Amniotic epithelial cell (primary cell): ENCODE results near the gene RFX2.
A peak's percentile ranks its signal among the peaks of the same experiment; 100 is the strongest.
"Not testable (repeated sequence)": the region's sequence is repeated elsewhere in the genome, so short reads cannot be mapped to it uniquely, and the experiment has no call there.

Experiments used
- DNase-seq: peaks from one replicate; pipeline ENCODE4 v3.0.0-alpha.2; 2010; ENCODE audit warnings: low read depth

The RFX2 gene

DNA sequence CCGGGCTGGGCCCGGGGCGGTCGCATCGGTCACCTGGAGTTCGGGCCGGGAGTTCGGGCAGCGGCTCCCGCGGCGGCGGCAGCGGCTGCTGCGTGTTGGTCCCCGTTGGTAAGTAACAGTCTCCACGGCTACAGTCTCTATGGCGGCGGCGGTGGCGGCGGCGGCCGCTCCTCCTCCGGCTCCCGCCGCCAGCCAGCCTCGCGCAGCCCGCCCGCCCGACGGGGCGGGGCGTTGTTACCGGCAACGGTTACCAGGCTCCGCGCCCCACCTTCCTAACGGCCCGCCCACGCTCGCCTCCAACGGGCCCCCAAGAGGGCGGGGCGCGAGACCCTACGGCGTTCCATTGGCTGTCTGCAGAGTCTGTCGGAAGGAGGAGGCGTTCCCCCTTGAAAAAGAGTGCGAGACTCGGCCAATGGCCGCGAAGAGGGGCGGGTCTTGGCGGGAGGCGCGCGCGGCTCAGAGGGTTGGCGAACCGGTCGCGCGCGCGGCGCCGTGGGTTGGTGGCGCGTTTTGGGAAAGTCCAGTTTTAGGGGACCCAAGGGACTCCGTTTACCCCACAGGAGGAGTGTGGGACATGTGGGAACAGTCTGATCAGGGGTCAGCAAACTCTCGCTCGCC lies at the start of gene RFX2:
TSS of gene RFX2 (minus strand) at position 141 of the 618 bp plus-strand sequence. CDS start 63,004 bp downstream, outside the sequence.
- peak; percentile 96 for DNase-seq

- no peak for DNase-seq
These were observed 45.7 kb upstream of the RFX2 start for GRCh38 chr19:6156033-6156432.

DNA sequence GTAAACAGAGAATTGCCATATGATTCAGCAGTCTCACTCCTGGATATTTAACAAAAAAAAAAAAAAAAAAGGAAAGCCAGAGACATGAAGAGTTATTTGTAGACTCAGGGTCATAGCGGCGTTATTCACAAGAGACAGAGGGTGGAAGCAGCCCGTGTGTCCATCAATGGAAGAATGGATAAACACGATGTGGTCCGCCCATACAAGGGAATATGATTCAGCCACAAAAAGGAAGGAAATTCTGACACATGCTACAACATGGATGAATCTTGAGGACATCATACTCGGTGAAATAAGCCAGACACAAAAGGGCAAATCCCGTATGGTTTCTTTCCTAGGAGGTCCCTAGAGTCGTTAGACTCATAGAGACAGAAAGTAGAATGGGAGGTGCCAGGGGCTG lies 40.0 kb upstream of the RFX2 start:
- DNase-seq, result no peak

- no peak for DNase-seq
These were observed 30.9 kb upstream of the RFX2 start for GRCh38 chr19:6141217-6141616.

DNA sequence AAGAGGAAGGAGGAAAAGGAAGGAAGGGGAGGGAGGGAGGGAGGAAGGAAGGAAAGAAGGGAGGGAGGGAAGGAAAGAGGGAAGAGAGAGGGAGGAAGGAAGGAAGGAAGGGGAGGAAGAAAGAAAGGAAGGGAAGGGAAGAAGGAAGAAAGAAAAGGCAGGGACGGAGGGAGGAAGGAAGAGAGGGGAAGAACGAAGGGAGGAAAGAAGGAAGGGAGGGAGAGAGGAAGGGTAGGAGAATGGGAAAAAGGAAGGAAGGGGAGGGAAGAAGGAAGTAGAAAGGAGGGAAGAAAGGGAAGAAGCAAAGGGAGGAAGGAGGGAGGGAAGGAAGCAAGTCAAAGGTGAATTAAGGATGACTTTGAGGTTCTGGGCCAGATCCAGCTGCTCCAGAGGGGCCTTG lies 28.2 kb upstream of the RFX2 start:
- no peak for DNase-seq

GRCh38 chr19:6138066-6138465 lies 27.8 kb upstream of the RFX2 start:
- no peak for DNase-seq

DNA sequence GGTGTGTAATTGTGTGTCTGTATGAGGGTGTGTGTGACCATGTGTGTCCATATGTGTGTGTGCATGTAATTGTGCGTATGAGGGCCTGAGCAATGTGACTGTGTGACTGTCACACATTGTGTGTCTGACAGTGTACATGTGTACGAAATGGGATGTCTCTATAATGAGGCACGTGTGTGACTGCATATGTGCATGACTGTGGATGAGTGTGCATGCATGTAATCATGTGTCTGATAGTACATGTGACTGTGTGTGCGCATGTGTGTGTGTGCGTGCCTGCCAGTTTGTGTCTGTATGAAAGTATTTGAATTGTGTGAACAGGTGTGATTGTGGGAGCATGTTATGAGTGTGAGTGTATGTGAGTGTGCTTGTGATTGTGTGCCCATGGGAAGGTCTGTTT lies 22.9 kb upstream of the RFX2 start:
- no peak for DNase-seq

DNA sequence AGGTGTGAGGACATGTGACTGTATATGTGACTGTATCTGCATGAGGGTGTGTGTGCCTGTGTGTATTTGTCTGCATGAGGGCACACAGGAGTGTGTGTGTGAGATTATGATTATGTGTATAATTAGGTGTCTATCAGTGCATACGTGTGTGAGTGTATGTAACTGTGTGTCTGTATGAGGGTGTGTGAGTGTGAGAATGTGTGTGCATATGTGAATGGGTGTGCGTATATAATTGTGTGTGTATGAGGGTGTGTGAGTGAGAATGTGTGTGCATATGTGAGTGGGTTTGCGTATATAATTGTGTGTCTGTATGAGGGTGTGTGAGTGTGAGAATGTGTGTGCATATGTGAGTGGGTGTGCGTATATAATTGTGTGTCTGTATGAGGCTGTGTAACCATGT lies 22.2 kb upstream of the RFX2 start:
- DNase-seq, result no peak

DNA sequence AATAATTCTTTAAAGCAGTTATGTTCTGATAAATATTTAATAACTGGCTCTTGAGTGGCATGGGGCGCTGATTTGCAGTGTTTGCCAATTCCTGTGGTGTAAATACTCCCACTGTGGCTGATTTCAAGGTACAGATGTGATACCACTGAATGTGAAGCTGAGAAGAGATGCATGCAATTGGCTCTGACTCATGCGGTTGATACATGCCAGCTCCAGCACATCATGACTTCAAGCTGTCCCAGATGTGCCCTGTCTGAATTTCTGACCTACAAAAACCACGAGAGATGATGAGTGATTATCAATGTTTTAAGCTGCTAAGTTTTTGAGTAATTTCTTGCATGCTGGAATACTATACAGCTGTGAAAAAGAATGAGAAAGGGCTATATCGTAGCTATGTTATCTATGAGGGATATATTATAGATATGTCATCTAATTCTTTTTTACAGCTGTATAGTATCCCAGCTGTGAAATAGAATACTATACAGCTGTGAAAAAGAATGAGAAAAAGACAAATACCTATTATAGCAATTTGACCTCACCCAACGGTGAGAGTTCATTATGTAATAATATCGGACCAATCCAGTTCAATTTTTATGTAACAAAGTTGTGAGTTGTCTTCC lies 17.5 kb upstream of the RFX2 start:
- DNase-seq, result peak; percentile 27

DNA sequence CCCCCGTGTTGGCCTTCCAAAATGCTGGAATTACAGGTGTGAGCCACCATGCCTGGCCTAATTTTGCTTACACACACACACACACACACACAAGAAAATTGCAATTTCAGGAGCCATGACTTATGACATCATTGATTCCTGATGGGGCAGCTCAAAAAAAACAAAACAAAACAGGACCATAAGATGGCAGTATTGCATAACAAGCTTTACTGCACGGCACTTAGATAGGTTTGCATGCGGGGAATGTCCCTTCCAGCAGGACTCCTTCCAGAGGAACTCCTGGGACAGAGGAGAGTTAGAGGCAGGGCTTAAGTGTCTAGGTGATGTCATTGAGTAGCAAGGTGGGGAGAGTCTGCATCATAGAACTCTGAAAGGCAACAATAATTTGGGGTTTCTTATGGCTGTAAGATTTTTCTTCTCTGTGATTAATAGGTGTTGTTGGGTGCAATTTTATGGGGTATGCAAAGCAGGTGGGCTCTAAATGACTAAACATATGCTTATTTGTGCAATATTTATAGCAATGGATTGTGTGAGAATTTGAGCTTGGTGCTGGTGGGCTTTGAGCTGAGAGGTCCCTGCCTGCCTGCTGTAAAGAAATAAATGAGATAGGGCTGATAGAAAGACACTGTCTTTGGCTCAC lies 16.2 kb upstream of the RFX2 start:
- DNase-seq, result peak; percentile 70

DNA sequence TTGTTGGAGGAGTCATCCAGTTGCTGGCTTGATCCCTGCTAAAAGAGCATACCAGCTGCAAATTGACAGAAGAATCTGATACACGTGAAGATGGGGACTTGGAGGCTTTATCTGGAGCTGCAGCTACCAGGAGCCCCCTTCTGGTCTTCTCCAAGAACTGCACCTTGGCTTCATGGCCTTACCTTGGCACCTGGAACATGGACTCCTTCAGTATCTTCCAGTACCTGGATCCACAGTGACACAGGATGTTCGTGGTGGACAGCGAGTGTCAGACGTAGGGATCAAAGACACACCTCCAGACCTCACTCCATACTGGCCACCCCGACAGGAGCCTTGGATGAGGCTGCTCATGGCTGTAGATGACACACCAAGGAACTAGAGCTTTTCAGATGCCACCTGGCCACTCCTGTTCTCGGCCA lies 15.3 kb upstream of the RFX2 start:
- peak; percentile 72 for DNase-seq

DNA sequence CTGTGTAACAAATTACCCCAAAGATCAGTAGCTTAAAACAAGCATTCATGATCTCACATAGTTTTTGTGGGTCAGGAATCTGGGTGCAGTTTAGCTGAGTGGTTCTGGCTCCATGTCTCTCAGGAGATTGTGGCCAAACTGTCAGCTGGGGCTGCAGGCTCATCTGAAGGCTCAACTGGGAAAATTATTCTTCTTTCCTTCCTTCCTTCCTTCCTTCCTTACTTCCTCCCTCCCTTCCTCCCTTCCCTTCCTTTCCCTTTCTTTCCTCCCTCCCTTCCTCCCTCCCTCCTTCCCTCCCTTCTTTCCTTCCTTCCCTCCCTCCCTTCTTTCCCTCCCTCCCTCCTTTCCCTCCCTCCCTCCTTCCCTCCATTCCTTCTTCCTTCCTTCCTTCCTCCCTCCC lies 8.7 kb upstream of the RFX2 start:
- DNase-seq, result no peak

- DNase-seq, result no peak
These were observed 7.7 kb upstream of the RFX2 start for GRCh38 chr19:6118043-6118442.

- no peak for DNase-seq
These were observed 7.2 kb upstream of the RFX2 start for GRCh38 chr19:6117534-6117933.

- no peak for DNase-seq
These were observed 6.6 kb upstream of the RFX2 start for GRCh38 chr19:6116749-6117430.

GRCh38 chr19:6115992-6116391 lies 5.7 kb upstream of the RFX2 start:
- no peak for DNase-seq

DNA sequence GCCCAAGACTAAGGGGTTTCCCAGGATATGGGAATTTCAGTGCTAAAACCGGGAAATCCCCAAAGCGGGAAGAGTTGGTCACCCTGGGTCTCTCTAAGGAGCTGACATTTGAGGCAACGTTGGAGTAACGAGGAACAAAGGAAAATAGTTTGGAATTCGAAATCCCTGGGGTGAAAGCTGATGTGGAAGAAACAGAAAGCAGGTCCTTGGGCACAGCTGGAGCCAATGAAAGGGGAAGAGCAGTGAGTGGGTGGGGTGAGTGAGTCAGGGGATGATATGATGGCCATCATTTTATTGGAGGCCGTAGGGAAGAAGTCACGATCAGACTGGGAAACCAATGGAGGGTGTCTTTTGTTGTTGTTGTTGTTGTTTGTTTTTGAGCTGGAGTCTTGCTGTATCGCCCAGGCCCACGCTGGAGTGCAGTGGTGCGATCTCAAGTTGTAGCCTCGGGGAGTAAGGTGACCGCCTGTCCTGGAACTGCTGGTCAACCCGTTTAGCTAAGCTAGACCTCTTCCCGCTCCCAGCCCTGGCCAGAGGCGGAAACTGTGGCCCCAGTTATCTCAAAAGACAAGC lies 3.4 kb upstream of the RFX2 start:
- DNase-seq, result no peak

- DNase-seq, result no peak
These were observed 353 bp downstream of the RFX2 start for GRCh38 chr19:6109947-6110346.

- DNase-seq, result peak; percentile 59
These were observed 1.3 kb downstream of the RFX2 start for GRCh38 chr19:6108721-6109633.

DNA sequence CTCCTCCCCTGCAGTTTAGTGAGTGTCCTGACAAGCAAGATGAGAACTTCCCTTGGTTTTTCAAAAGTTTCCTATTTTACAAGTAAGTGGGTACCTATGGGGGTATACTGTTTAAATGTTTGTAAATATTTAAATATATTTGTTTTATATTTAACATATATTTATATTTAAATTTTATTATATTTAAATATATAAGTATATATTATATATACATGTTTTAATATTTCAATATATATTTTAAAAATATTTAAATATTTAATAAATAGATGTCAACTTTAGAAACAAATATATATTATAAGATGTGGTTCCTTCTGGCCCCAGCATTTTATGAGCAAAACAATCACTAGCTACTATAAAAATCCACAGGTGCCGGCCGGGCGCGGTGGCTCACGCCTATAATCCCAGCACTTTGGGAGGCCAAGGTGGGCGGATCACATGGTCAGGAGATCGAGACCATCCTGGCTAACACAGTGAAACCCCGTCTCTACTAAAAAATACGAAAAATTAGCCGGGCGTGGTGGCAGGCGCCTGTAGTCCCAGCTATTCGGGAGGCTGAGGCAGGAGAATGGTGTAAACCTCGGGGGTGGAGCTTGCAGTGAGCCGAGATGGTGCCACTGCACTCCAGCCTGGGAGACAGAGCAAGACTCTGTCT lies 3.5 kb downstream of the RFX2 start:
- DNase-seq, result not testable (repeated sequence)

DNA sequence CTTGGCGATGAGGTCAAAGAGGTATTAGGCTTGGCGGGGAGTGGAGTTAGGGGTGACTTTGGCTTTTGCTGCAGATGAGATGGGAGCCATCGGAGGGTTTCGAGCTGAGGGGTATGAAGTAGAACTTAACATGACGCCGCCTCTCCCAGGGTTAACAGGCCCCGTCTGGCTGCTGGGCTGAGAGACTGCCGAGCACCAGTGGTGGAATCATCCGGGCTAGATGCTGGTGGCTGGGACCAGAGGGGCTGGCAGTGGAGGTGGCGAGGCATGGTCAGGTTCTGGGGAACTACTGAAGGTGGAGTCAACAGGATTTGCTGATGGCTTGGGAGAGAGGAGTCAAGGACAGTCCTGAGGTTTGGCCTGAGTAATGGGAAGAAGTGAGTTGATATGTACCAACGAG lies 4.9 kb downstream of the RFX2 start:
- DNase-seq, result no peak
